GM23338 (cell line): ENCODE results near the gene KIAA1328.

Experiments used
- EZH2 ChIP-seq: fragments of 200-600 bp; sonication (generic); IDR thresholded peaks from one replicate; pipeline ENCODE4 v1.8.0; 2017; ENCODE audit warnings: antibody characterized with exemption, mild to moderate bottlenecking, low read depth; ENCODE audit not compliant: unreplicated experiment
- EZH2phosphoT487 ChIP-seq: fragments of 200-600 bp; sonication (generic); IDR thresholded peaks from one replicate; pipeline ENCODE4 v1.8.1; 2018; ENCODE audit warnings: antibody characterized with exemption; ENCODE audit not compliant: unreplicated experiment
- JUNB ChIP-seq: IDR thresholded peaks from one replicate; pipeline ENCODE4 v1.6.1; 2016; ENCODE audit warnings: antibody characterized with exemption; ENCODE audit not compliant: unreplicated experiment
- NANOG ChIP-seq: IDR thresholded peaks from 2 replicates; pipeline ENCODE4 v1.6.1; 2016; ENCODE audit warnings: antibody characterized with exemption, borderline replicate concordance
- POLR2AphosphoS5 ChIP-seq: IDR thresholded peaks from 2 replicates; pipeline ENCODE4 v1.6.1; 2016; ENCODE audit warnings: antibody characterized with exemption, low read depth
- STAT1 ChIP-seq: IDR thresholded peaks from one replicate; pipeline ENCODE4 v1.6.1; 2016; ENCODE audit warnings: antibody characterized with exemption; ENCODE audit not compliant: unreplicated experiment
- ZNF114 ChIP-seq: fragments of 250-450 bp; sonication (Bioruptor Pico); IDR thresholded peaks from 2 replicates; pipeline ENCODE4 v1.5.0; 2020; ENCODE audit warnings: mild to moderate bottlenecking, moderate library complexity
- TF ChIP-seq, protein P1 (sequence below), 2 experiments: fragments of 200-600 bp in 1 of 2; sonication (generic) in 1 of 2; conservative IDR thresholded peaks; 2 replicates each; pipeline versions ENCODE4 v1.5.1 to v1.6.1; 2016 to 2017; ENCODE audit warnings: antibody characterized with exemption in 2 of 2, low read depth in 2 of 2, mild to moderate bottlenecking in 2 of 2, moderate library complexity in 1 of 2
- TF ChIP-seq, protein P2 (sequence below): IDR thresholded peaks from one replicate; pipeline ENCODE4 v1.6.1; 2018; ENCODE audit warnings: antibody characterized with exemption; ENCODE audit not compliant: unreplicated experiment
- TF ChIP-seq, protein P3 (sequence below): IDR thresholded peaks from 2 replicates; pipeline ENCODE4 v1.6.1; 2016; ENCODE audit warnings: antibody characterized with exemption

DNA sequence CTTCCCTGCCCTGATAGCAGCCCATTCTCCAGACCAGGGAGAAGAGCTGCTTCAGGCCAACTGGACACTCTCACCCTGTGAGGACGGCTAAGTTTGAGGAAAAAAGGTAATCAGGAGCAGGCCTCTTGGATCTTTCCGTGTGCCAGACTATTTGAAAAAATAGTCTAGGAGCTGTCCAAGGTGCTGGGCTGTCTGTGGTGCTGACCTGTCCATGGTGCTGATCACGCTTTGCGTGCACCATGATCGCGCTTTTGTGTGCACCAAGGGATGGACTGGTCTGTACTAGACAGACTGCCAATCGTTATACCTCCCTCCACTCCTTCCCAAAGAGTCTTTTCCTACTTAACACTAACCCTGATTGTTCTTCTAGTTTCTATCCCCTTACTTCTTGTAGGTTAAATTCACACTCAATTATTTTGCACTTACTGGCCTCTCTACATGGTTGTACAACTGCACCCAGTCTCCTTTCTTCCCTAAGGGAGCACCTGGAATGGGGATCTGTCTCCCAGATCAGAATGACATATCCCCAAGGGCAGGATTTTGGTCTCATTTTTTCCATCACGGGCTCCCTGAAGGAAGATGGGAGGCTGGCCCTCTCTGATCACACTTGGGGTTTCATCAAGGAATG is 441.2 kb downstream of the KIAA1328 start:
- TF ChIP-seq, protein P1, sequence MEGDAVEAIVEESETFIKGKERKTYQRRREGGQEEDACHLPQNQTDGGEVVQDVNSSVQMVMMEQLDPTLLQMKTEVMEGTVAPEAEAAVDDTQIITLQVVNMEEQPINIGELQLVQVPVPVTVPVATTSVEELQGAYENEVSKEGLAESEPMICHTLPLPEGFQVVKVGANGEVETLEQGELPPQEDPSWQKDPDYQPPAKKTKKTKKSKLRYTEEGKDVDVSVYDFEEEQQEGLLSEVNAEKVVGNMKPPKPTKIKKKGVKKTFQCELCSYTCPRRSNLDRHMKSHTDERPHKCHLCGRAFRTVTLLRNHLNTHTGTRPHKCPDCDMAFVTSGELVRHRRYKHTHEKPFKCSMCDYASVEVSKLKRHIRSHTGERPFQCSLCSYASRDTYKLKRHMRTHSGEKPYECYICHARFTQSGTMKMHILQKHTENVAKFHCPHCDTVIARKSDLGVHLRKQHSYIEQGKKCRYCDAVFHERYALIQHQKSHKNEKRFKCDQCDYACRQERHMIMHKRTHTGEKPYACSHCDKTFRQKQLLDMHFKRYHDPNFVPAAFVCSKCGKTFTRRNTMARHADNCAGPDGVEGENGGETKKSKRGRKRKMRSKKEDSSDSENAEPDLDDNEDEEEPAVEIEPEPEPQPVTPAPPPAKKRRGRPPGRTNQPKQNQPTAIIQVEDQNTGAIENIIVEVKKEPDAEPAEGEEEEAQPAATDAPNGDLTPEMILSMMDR (conservative IDR thresholded peaks at IDR 0.05; ENCODE audit: low read depth in 2 of 2), result no peak
- TF ChIP-seq EZH2phosphoT487 (no peak), POLR2AphosphoS5 (no peak), JUNB (no peak), EZH2 (no peak), NANOG (no peak), STAT1 (no peak), ZNF114 (CRISPR knock-in tag) (peak; percentile 95)
- TF ChIP-seq, protein P2, sequence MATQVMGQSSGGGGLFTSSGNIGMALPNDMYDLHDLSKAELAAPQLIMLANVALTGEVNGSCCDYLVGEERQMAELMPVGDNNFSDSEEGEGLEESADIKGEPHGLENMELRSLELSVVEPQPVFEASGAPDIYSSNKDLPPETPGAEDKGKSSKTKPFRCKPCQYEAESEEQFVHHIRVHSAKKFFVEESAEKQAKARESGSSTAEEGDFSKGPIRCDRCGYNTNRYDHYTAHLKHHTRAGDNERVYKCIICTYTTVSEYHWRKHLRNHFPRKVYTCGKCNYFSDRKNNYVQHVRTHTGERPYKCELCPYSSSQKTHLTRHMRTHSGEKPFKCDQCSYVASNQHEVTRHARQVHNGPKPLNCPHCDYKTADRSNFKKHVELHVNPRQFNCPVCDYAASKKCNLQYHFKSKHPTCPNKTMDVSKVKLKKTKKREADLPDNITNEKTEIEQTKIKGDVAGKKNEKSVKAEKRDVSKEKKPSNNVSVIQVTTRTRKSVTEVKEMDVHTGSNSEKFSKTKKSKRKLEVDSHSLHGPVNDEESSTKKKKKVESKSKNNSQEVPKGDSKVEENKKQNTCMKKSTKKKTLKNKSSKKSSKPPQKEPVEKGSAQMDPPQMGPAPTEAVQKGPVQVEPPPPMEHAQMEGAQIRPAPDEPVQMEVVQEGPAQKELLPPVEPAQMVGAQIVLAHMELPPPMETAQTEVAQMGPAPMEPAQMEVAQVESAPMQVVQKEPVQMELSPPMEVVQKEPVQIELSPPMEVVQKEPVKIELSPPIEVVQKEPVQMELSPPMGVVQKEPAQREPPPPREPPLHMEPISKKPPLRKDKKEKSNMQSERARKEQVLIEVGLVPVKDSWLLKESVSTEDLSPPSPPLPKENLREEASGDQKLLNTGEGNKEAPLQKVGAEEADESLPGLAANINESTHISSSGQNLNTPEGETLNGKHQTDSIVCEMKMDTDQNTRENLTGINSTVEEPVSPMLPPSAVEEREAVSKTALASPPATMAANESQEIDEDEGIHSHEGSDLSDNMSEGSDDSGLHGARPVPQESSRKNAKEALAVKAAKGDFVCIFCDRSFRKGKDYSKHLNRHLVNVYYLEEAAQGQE, result peak; percentile 100
- TF ChIP-seq, protein P3, sequence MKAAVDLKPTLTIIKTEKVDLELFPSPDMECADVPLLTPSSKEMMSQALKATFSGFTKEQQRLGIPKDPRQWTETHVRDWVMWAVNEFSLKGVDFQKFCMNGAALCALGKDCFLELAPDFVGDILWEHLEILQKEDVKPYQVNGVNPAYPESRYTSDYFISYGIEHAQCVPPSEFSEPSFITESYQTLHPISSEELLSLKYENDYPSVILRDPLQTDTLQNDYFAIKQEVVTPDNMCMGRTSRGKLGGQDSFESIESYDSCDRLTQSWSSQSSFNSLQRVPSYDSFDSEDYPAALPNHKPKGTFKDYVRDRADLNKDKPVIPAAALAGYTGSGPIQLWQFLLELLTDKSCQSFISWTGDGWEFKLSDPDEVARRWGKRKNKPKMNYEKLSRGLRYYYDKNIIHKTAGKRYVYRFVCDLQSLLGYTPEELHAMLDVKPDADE, result no peak
